HEK293 (cell line): ENCODE data around the gene RORB.

ENCODE experiments used
- CTCF ChIA-PET: fragments of 350-600 bp; formaldehyde crosslinking; extraction: SDS; loops from one replicate; lab custom pipeline; 2021; ENCODE audit warnings: antibody characterized with exemption; lab: Yijun Ruan, JAX
- POLR2A ChIA-PET: fragments of 300-600 bp; formaldehyde crosslinking; extraction: SDS; loops from one replicate; lab custom pipeline; 2020; ENCODE audit warnings: antibody characterized with exemption, inconsistent platforms; lab: Yijun Ruan, JAX
- H3K27ac ChIP-seq: fragments of 200-500 bp; sonication (Bioruptor generic); 2 replicates; pipeline ENCODE4 v1.5.1; 2014; ENCODE audit warnings: low read depth, low read length, control low read depth, inconsistent platforms; ENCODE audit errors: extremely low read depth
- H3K36me3 ChIP-seq, 2 experiments: fragments of 200-500 bp in 1 of 2; sonication (Bioruptor generic) in 1 of 2; 1 replicate in 1 of 2; 2 replicates in 1 of 2; pipeline ENCODE4 v1.5.1; 2014 to 2017; ENCODE audit warnings: inconsistent platforms in 2 of 2, low read length in 2 of 2; ENCODE audit not compliant: control insufficient read depth in 2 of 2, insufficient read depth in 1 of 2
- H3K4me1 ChIP-seq: fragments of 200-500 bp; sonication (Bioruptor generic); 2 replicates; pipeline ENCODE4 v1.5.1; 2014; ENCODE audit warnings: mild to moderate bottlenecking, low read length, inconsistent platforms; ENCODE audit not compliant: control insufficient read depth, insufficient read depth
- H3K4me3 ChIP-seq: 2 replicates; pipeline ENCODE4 v1.5.1; 2011; ENCODE audit warnings: low read depth, mild to moderate bottlenecking, control low read depth, low read length, moderate library complexity
- H3K9me3 ChIP-seq: fragments of 200-500 bp; sonication (Bioruptor generic); 2 replicates; pipeline ENCODE4 v1.5.1; 2014; ENCODE audit warnings: low read depth, low read length, inconsistent platforms; ENCODE audit not compliant: control insufficient read depth, insufficient read depth
- GLI2 ChIP-seq: fragments of 450-650 bp; formaldehyde crosslinking; IDR thresholded peaks from 2 replicates; pipeline ENCODE4; 2017; ENCODE audit warnings: missing biosample characterization, missing genetic modification characterization, low read depth, borderline replicate concordance
- GLIS2 ChIP-seq: fragments of 450-650 bp; formaldehyde crosslinking; IDR thresholded peaks from 2 replicates; pipeline ENCODE4 v1.5.1; 2016; ENCODE audit warnings: missing biosample characterization, missing genetic modification characterization
- HIC1 ChIP-seq: fragments of 450-650 bp; formaldehyde crosslinking; IDR thresholded peaks from 2 replicates; pipeline ENCODE4 v1.5.1; 2016; ENCODE audit warnings: missing biosample characterization, missing genetic modification characterization
- KLF10 ChIP-seq: fragments of 450-650 bp; IDR thresholded peaks from 2 replicates; pipeline ENCODE4 v1.5.1; 2018; ENCODE audit warnings: missing biosample characterization, mild to moderate bottlenecking, missing genetic modification characterization
- PATZ1 ChIP-seq: fragments of 450-650 bp; formaldehyde crosslinking; IDR thresholded peaks from 2 replicates; pipeline ENCODE4 v1.5.1; 2016; ENCODE audit warnings: missing biosample characterization, missing genetic modification characterization
- PRDM2 ChIP-seq: fragments of 450-650 bp; formaldehyde crosslinking; IDR thresholded peaks from 2 replicates; pipeline ENCODE4 v1.5.1; 2016; ENCODE audit warnings: missing biosample characterization, missing genetic modification characterization, borderline replicate concordance
- PRDM4 ChIP-seq: fragments of 450-650 bp; formaldehyde crosslinking; IDR thresholded peaks from 2 replicates; pipeline ENCODE4 v1.5.1; 2017; ENCODE audit warnings: missing biosample characterization, missing genetic modification characterization
- SCRT1 ChIP-seq: fragments of 450-650 bp; formaldehyde crosslinking; IDR thresholded peaks from 2 replicates; pipeline ENCODE4 v1.5.1; 2016; ENCODE audit warnings: missing biosample characterization, missing genetic modification characterization, borderline replicate concordance
- SCRT2 ChIP-seq: fragments of 450-650 bp; formaldehyde crosslinking; IDR thresholded peaks from 2 replicates; pipeline ENCODE4 v1.5.1; 2016; ENCODE audit warnings: missing biosample characterization, missing genetic modification characterization
- ZBTB7A ChIP-seq: fragments of 450-650 bp; formaldehyde crosslinking; IDR thresholded peaks from 2 replicates; pipeline ENCODE4 v1.5.1; 2016; ENCODE audit warnings: low read depth, missing biosample characterization, missing genetic modification characterization
- ZNF146 ChIP-seq: fragments of 450-650 bp; formaldehyde crosslinking; IDR thresholded peaks from 2 replicates; pipeline ENCODE4 v1.5.1; 2016; ENCODE audit warnings: missing biosample characterization, missing genetic modification characterization
- ZNF202 ChIP-seq: fragments of 450-650 bp; formaldehyde crosslinking; IDR thresholded peaks from 2 replicates; pipeline ENCODE4 v1.5.1; 2016; ENCODE audit warnings: missing biosample characterization, missing genetic modification characterization, borderline replicate concordance
- ZNF324 ChIP-seq: fragments of 450-650 bp; formaldehyde crosslinking; IDR thresholded peaks from 2 replicates; pipeline ENCODE4 v1.5.1; 2016; ENCODE audit warnings: missing biosample characterization, missing genetic modification characterization
- ZNF341 ChIP-seq: fragments of 450-650 bp; formaldehyde crosslinking; IDR thresholded peaks from 2 replicates; pipeline ENCODE4; 2016; ENCODE audit warnings: low read depth, missing biosample characterization, missing genetic modification characterization
- ZNF354C ChIP-seq: fragments of 450-650 bp; formaldehyde crosslinking; IDR thresholded peaks from 2 replicates; pipeline ENCODE4 v1.5.1; 2016; ENCODE audit warnings: missing biosample characterization, missing genetic modification characterization, low read depth, borderline replicate concordance
- ZNF37A ChIP-seq: fragments of 450-650 bp; IDR thresholded peaks from 2 replicates; pipeline ENCODE4 v1.5.1; 2018; ENCODE audit warnings: missing biosample characterization, missing genetic modification characterization
- ZNF488 ChIP-seq: fragments of 450-650 bp; formaldehyde crosslinking; IDR thresholded peaks from 2 replicates; pipeline ENCODE4 v1.5.1; 2016; ENCODE audit warnings: missing biosample characterization, missing genetic modification characterization
- ZNF513 ChIP-seq: fragments of 450-650 bp; IDR thresholded peaks from 2 replicates; pipeline ENCODE4 v1.5.1; 2018; ENCODE audit warnings: missing biosample characterization, missing genetic modification characterization
- ZNF624 ChIP-seq: fragments of 450-650 bp; formaldehyde crosslinking; IDR thresholded peaks from 2 replicates; pipeline ENCODE4 v1.5.1; 2017; ENCODE audit warnings: missing biosample characterization, missing genetic modification characterization
- ZNF785 ChIP-seq: fragments of 450-650 bp; formaldehyde crosslinking; IDR thresholded peaks from 2 replicates; pipeline ENCODE4 v1.5.1; 2016; ENCODE audit warnings: missing biosample characterization, missing genetic modification characterization

RORB gene

GRCh38 chr9:74724317-74724716 lies 227.2 kb downstream of the RORB start:
- TF ChIP-seq ZBTB7A (no peak), ZNF488 (tag by site-specific recombination) (no peak), GLI2 (tag by site-specific recombination) (no peak), PRDM2 (no peak), PATZ1 (tag by site-specific recombination) (no peak), ZNF324 (tag by site-specific recombination) (no peak), ZNF785 (no peak), SCRT1 (tag by site-specific recombination) (no peak), ZNF146 (tag by site-specific recombination) (no peak), ZNF624 (tag by site-specific recombination) (no peak), SCRT2 (tag by site-specific recombination) (no peak), HIC1 (tag by site-specific recombination) (no peak), ZNF354C (tag by site-specific recombination) (no peak)
- TF ChIP-seq, all 188 proteins: peak for 0
- Histone ChIP-seq H3K4me1 (no peaks in the 10 kb centered on the region), H3K27ac (no peak overlapping the region), H3K4me3 (no peak overlapping the region), H3K9me3 (no peaks in the 10 kb centered on the region), H3K36me3 (no peaks in the 10 kb centered on the region)
- ChIA-PET POLR2A (no interaction called here), CTCF (interaction anchor here (0.7 kb wide), 1 partner anchor 499 kb away, joined by 3 read pairs; no protein-coding TSS in a partner anchor)

GRCh38 chr9:74726581-74726980 lies 229.4 kb downstream of the RORB start:
- H3K9me3 ChIP-seq, result no peaks in the 10 kb centered on the region
- no peaks in the 10 kb centered on the region for H3K4me1 ChIP-seq
- no peak overlapping the region for H3K4me3 ChIP-seq
- CTCF ChIA-PET, result interaction anchor here (0.6 to 1.0 kb wide), 2 partner anchors 14 to 1527 kb away, joined by 4 to 7 read pairs; no protein-coding TSS in a partner anchor
- POLR2A ChIA-PET, result no interaction called here
- no peak overlapping the region for H3K27ac ChIP-seq
- H3K36me3 ChIP-seq, result no peaks in the 10 kb centered on the region
- TF ChIP-seq ZNF37A (tag by site-specific recombination), result no peak
- no peak for TF ChIP-seq ZNF341
- TF ChIP-seq ZNF202 (tag by site-specific recombination), result no peak
- TF ChIP-seq KLF10, result no peak
- TF ChIP-seq GLIS2 (tag by site-specific recombination), result no peak
- no peak for TF ChIP-seq ZNF324 (tag by site-specific recombination)
- no peak for TF ChIP-seq ZNF513 (tag by site-specific recombination)
- no peak for TF ChIP-seq PRDM4 (tag by site-specific recombination)
